Measurements from ENCODE around the gene SPECC1.
"Not testable (repeated sequence)": the region's sequence is repeated elsewhere in the genome, so short reads cannot be mapped to it uniquely, and the experiment has no call there.

The SPECC1 gene

DNA sequence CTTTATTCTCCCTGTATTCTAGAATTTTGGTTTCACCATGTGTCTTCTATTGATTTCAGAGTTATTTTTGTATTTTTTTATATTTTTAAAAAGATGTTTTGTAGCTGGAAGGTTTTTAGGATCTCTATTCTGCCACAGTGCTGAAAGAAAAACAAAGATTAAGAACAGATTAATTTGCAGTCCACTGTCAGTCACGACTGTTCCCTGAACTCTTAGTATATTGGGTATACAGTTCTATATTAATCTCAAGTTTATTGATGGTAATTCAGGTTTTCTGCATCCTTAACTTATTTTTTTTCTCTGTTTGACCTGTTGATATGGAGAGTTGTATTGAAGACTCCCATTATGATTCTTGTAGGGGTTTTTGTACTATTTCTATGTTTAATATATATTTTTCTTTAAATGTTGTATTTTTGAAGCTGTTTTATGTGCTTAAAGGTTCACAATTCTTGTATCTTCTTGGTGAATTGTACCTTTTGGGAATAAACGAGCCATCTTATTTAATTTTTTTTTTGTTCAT, 2.9 kb downstream of the SPECC1 start:
- no peak for DNase-seq (ENCODE audit: low read depth)
- TF ChIP-seq, protein P1, sequence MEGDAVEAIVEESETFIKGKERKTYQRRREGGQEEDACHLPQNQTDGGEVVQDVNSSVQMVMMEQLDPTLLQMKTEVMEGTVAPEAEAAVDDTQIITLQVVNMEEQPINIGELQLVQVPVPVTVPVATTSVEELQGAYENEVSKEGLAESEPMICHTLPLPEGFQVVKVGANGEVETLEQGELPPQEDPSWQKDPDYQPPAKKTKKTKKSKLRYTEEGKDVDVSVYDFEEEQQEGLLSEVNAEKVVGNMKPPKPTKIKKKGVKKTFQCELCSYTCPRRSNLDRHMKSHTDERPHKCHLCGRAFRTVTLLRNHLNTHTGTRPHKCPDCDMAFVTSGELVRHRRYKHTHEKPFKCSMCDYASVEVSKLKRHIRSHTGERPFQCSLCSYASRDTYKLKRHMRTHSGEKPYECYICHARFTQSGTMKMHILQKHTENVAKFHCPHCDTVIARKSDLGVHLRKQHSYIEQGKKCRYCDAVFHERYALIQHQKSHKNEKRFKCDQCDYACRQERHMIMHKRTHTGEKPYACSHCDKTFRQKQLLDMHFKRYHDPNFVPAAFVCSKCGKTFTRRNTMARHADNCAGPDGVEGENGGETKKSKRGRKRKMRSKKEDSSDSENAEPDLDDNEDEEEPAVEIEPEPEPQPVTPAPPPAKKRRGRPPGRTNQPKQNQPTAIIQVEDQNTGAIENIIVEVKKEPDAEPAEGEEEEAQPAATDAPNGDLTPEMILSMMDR (IDR thresholded peaks at IDR 0.05; ENCODE audit: insufficient read depth, low read depth, low read length, missing control alignments): no peak
- H3K4me3 ChIP-seq (ENCODE audit: low read length): no peak overlapping the region

DNA sequence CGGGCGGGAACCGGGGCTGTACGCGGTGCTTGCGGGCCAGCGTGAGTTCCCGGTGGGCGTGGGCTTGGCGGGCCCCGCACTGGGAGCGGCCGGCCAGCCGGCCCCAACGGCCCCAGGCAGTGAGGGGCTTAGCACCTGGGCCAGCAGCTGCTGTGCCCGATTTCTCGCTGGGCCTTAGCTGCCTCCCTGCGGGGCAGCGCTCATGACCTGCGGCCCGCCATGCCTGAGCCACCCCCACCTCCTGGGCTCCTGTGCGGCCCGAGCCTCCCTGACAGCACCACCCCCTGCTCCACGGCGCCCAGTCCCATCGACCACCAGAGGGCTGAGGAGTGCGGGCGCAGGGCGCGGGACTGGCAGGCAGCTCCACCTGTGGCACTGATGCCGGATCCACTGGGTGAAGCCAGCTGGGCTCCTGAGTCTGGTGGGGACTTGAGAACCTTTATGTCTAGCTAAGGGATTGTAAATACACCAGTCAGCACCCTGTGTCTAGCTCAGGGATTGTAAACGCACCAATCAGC, 7.4 kb downstream of the SPECC1 start:
- H3K4me3 ChIP-seq (ENCODE audit: low read length): not testable (repeated sequence)

GRCh38 chr17:20022701-20023100, 13.5 kb downstream of the SPECC1 start:
- no peak for DNase-seq (ENCODE audit: low read depth)

More for the DNA sequence above, 7.4 kb downstream of the SPECC1 start:
- DNase-seq (ENCODE audit: low read depth): not testable (repeated sequence)

GRCh38 chr17:20026960-20027359, 17.8 kb downstream of the SPECC1 start:
- no peak overlapping the region for H3K4me3 ChIP-seq (ENCODE audit: low read length)
- peak; percentile 26 for DNase-seq (ENCODE audit: low read depth)
- TF ChIP-seq, protein P1 (IDR thresholded peaks at IDR 0.05; ENCODE audit: insufficient read depth, low read depth, low read length, missing control alignments): no peak

More at GRCh38 chr17:20022701-20023100, 13.5 kb downstream of the SPECC1 start:
- H3K4me3 ChIP-seq (ENCODE audit: low read length): no peak overlapping the region
- TF ChIP-seq, protein P1 (IDR thresholded peaks at IDR 0.05; ENCODE audit: insufficient read depth, low read depth, low read length, missing control alignments): no peak

GRCh38 chr17:20028443-20028842, 19.3 kb downstream of the SPECC1 start:
- TF ChIP-seq, protein P1 (IDR thresholded peaks at IDR 0.05; ENCODE audit: insufficient read depth, low read depth, low read length, missing control alignments): no peak
- DNase-seq (ENCODE audit: low read depth): peak; percentile 70
- no peak overlapping the region for H3K4me3 ChIP-seq (ENCODE audit: low read length)

- TF ChIP-seq, protein P1 (IDR thresholded peaks at IDR 0.05; ENCODE audit: insufficient read depth, low read depth, low read length, missing control alignments): no peak
- DNase-seq (ENCODE audit: low read depth): no peak
- no peak overlapping the region for H3K4me3 ChIP-seq (ENCODE audit: low read length)
These were observed 23.5 kb downstream of the SPECC1 start for GRCh38 chr17:20032636-20033035.

GRCh38 chr17:20033415-20033814, 24.3 kb downstream of the SPECC1 start:
- no peak for DNase-seq (ENCODE audit: low read depth)
- no peak overlapping the region for H3K4me3 ChIP-seq (ENCODE audit: low read length)
- TF ChIP-seq, protein P1 (IDR thresholded peaks at IDR 0.05; ENCODE audit: insufficient read depth, low read depth, low read length, missing control alignments): no peak

Measured in epithelial cell of esophagus (primary cell).